B cell (primary cell): ENCODE data around the gene LRP1.

Source experiments
- CTCF ChIP-seq: fragments of 200-600 bp; IDR thresholded peaks from one replicate; pipeline ENCODE4 v1.8.0; 2022; ENCODE audit warnings: antibody characterized with exemption, mild to moderate bottlenecking
- EZH2 ChIP-seq: IDR thresholded peaks from 2 replicates; pipeline ENCODE4 v1.6.1; 2012; ENCODE audit warnings: borderline replicate concordance, low read depth, mild to moderate bottlenecking, moderate library complexity, low read length; ENCODE audit not compliant: insufficient read depth, poor library complexity, severe bottlenecking

GRCh38 chr12:57229046-57229633 lies 100.9 kb downstream of the LRP1 start:
- TF ChIP-seq CTCF, result no peak
- no peak for TF ChIP-seq EZH2
